Measurements from ENCODE around the gene IL9R. TPM values are rescaled to one million over a fixed set of nuclear protein-coding genes. Genes with fewer than 3 reads are reported as not detected.
"Not testable (repeated sequence)": the region's sequence is repeated elsewhere in the genome, so short reads cannot be mapped to it uniquely, and the experiment has no call there.

The IL9R gene
- total RNA-seq, 1 donor from 2014 or later, result not detected

- DNase-seq (ENCODE audit: low read depth), result not testable (repeated sequence)
Measured at GRCh38 chrX:156029707-156030442, 32.4 kb downstream of the IL9R start.

GRCh38 chrX:156030474-156030873 lies 33.0 kb downstream of the IL9R start:
- DNase-seq (ENCODE audit: low read depth), result not testable (repeated sequence)

Other genes with a start within 250 kb of the IL9R start
- gene VAMP7, start 116.4 kb upstream of the IL9R start, total RNA-seq, result 38.4 and 40.7 TPM in 2 replicates